ENCODE results near the gene ARHGEF4. TPM values are rescaled to one million over a fixed set of nuclear protein-coding genes. Genes with fewer than 3 reads are reported as not detected.
"Not testable (repeated sequence)": the region's sequence is repeated elsewhere in the genome, so short reads cannot be mapped to it uniquely, and the experiment has no call there.

The ARHGEF4 gene
- total and polyA plus RNA-seq, 2 experiments from 2014 or later: 4.6 to 16.6 TPM

DNA sequence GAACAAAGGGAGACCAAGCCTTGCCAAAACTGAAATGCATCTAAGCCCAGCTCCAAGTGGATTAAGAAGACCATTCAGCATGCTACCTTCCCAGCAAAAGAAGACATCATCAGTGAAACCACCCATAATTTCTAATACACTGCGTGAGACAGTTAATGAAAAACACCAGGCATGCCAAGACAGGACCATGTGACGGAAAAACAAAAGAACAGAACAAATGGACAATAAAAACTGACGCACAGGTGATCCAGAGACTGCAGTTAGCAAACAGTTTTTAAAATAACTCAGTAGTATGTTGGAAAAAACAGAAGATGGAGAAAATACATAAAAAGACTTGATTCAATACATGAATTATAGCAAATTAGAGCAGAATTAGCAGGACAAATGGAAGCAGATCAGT lies 241.3 kb downstream of the ARHGEF4 start:
- Mint-ChIP-seq H3K9me3 (no peaks in the 10 kb centered on the region), H3K27me3 (ENCODE audit: insufficient read depth, low read depth, poor library complexity) (peaks cover 7% of the 10 kb centered on the region), H3K4me1 (peaks cover 18% of the 10 kb centered on the region), H3K36me3 (ENCODE audit: low read depth) (peaks cover 90% of the 10 kb centered on the region), H3K27ac (no peak overlapping the region), H3K4me3 (no peak overlapping the region)
- no peak for TF ChIP-seq ZNF114 (CRISPR knock-in tag; IDR thresholded peaks at IDR 0.05)
- TF ChIP-seq, protein P1, sequence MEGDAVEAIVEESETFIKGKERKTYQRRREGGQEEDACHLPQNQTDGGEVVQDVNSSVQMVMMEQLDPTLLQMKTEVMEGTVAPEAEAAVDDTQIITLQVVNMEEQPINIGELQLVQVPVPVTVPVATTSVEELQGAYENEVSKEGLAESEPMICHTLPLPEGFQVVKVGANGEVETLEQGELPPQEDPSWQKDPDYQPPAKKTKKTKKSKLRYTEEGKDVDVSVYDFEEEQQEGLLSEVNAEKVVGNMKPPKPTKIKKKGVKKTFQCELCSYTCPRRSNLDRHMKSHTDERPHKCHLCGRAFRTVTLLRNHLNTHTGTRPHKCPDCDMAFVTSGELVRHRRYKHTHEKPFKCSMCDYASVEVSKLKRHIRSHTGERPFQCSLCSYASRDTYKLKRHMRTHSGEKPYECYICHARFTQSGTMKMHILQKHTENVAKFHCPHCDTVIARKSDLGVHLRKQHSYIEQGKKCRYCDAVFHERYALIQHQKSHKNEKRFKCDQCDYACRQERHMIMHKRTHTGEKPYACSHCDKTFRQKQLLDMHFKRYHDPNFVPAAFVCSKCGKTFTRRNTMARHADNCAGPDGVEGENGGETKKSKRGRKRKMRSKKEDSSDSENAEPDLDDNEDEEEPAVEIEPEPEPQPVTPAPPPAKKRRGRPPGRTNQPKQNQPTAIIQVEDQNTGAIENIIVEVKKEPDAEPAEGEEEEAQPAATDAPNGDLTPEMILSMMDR (conservative IDR thresholded peaks at IDR 0.05; ENCODE audit: low read depth in 2 of 2): no peak
- no peak for TF ChIP-seq JUNB (IDR thresholded peaks at IDR 0.05; ENCODE audit: unreplicated experiment)
- TF ChIP-seq, protein P2, sequence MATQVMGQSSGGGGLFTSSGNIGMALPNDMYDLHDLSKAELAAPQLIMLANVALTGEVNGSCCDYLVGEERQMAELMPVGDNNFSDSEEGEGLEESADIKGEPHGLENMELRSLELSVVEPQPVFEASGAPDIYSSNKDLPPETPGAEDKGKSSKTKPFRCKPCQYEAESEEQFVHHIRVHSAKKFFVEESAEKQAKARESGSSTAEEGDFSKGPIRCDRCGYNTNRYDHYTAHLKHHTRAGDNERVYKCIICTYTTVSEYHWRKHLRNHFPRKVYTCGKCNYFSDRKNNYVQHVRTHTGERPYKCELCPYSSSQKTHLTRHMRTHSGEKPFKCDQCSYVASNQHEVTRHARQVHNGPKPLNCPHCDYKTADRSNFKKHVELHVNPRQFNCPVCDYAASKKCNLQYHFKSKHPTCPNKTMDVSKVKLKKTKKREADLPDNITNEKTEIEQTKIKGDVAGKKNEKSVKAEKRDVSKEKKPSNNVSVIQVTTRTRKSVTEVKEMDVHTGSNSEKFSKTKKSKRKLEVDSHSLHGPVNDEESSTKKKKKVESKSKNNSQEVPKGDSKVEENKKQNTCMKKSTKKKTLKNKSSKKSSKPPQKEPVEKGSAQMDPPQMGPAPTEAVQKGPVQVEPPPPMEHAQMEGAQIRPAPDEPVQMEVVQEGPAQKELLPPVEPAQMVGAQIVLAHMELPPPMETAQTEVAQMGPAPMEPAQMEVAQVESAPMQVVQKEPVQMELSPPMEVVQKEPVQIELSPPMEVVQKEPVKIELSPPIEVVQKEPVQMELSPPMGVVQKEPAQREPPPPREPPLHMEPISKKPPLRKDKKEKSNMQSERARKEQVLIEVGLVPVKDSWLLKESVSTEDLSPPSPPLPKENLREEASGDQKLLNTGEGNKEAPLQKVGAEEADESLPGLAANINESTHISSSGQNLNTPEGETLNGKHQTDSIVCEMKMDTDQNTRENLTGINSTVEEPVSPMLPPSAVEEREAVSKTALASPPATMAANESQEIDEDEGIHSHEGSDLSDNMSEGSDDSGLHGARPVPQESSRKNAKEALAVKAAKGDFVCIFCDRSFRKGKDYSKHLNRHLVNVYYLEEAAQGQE (IDR thresholded peaks at IDR 0.05; ENCODE audit: unreplicated experiment): no peak
- TF ChIP-seq CREB1 (CRISPR knock-in tag; IDR thresholded peaks at IDR 0.05; ENCODE audit: low read depth): no peak
- no peak for TF ChIP-seq NANOG (IDR thresholded peaks at IDR 0.05; ENCODE audit: borderline replicate concordance)
- no peak for TF ChIP-seq POLR2AphosphoS5 (IDR thresholded peaks at IDR 0.05; ENCODE audit: low read depth)
- TF ChIP-seq, protein P3, sequence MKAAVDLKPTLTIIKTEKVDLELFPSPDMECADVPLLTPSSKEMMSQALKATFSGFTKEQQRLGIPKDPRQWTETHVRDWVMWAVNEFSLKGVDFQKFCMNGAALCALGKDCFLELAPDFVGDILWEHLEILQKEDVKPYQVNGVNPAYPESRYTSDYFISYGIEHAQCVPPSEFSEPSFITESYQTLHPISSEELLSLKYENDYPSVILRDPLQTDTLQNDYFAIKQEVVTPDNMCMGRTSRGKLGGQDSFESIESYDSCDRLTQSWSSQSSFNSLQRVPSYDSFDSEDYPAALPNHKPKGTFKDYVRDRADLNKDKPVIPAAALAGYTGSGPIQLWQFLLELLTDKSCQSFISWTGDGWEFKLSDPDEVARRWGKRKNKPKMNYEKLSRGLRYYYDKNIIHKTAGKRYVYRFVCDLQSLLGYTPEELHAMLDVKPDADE (IDR thresholded peaks at IDR 0.05): no peak
- no peak for TF ChIP-seq ZNF331 (CRISPR knock-in tag; IDR thresholded peaks at IDR 0.05; ENCODE audit: low read depth)
- ATAC-seq: no peak
- Histone ChIP-seq H3F3A (replicated peaks; ENCODE audit: low read depth) (0 out of 2 replicates have a peak, but pooled peaks cover 6% of the 10 kb centered on the region), H3K27ac (ENCODE audit: low read depth) (no peak overlapping the region), H3K9me2 (ENCODE audit: insufficient read depth) (no peaks in the 10 kb centered on the region), H3K4me3 (no peak overlapping the region), H3K4me1 (ENCODE audit: insufficient read depth) (peaks cover 13% of the 10 kb centered on the region), H3K4me2 (no peak overlapping the region), H3K36me3 (ENCODE audit: insufficient read depth) (peaks cover 36% of the 10 kb centered on the region), H3K79me2 (replicated peaks; ENCODE audit: insufficient read depth) (peaks cover 100% of the 10 kb centered on the region), H3K27me3 (ENCODE audit: insufficient read depth) (no peaks in the 10 kb centered on the region), H4K20me1 (replicated peaks; ENCODE audit: insufficient read depth) (peaks cover 86% of the 10 kb centered on the region), H2AFZ (no peak overlapping the region)
- DNase-seq (ENCODE audit: low spot score): no peak

DNA sequence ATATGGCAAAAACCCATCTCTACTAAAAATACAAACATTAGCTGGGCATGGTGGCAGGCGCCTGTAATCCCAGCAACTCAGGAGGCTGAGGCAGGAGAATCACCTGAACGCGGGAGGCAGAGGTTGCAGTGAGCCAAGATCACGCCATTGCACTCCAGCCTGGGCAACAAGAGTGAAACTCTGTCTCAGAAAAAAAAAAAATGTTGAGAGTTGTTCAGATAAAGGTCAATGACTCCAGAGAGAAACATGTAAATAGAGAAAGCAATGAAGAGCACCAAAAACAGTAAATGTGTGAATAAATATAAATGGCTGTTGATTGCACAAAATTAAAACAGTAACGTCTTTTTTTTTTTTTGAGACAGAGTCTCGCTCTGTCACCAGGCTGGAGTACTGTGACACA lies 243.2 kb downstream of the ARHGEF4 start:
- Mint-ChIP-seq H3K4me1 (peaks cover 18% of the 10 kb centered on the region), H3K36me3 (ENCODE audit: low read depth) (peaks cover 84% of the 10 kb centered on the region)
- H3K9me3 Mint-ChIP-seq; H3K27me3 Mint-ChIP-seq (ENCODE audit: insufficient read depth, low read depth, poor library complexity); H3K9me2 ChIP-seq (ENCODE audit: insufficient read depth); ATAC-seq; H3K4me2 ChIP-seq; H3F3A ChIP-seq (replicated peaks; ENCODE audit: low read depth); H3K4me3 ChIP-seq; H3K27ac ChIP-seq (ENCODE audit: low read depth); H3K27me3 ChIP-seq (ENCODE audit: insufficient read depth); DNase-seq (ENCODE audit: low spot score); H3K27ac Mint-ChIP-seq; H3K4me3 Mint-ChIP-seq; H2AFZ ChIP-seq: not testable (repeated sequence)
- peaks cover 39% of the 10 kb centered on the region for H3K36me3 ChIP-seq (ENCODE audit: insufficient read depth)
- H3K79me2 ChIP-seq (replicated peaks; ENCODE audit: insufficient read depth): peaks cover 100% of the 10 kb centered on the region
- peaks cover 13% of the 10 kb centered on the region for H3K4me1 ChIP-seq (ENCODE audit: insufficient read depth)
- peaks cover 87% of the 10 kb centered on the region for H4K20me1 ChIP-seq (replicated peaks; ENCODE audit: insufficient read depth)

Data from GM23338 (cell line).